HG03025 (cell line): Measurements from ENCODE around the gene TRPM1.
"Not testable (repeated sequence)": the region's sequence is repeated elsewhere in the genome, so short reads cannot be mapped to it uniquely, and the experiment has no call there.

ENCODE experiments used
- ATAC-seq: cut with Tn5 transposase; IDR thresholded peaks from one replicate; pipeline ENCODE4 v1.9.1; 2021; ENCODE audit warnings: mild to moderate bottlenecking, moderate library complexity; ENCODE audit not compliant: unreplicated experiment, low FRiP score

TRPM1 gene

GRCh38 chr15:31127596-31128261 lies 26.2 kb upstream of the TRPM1 start:
- no peak for ATAC-seq

DNA sequence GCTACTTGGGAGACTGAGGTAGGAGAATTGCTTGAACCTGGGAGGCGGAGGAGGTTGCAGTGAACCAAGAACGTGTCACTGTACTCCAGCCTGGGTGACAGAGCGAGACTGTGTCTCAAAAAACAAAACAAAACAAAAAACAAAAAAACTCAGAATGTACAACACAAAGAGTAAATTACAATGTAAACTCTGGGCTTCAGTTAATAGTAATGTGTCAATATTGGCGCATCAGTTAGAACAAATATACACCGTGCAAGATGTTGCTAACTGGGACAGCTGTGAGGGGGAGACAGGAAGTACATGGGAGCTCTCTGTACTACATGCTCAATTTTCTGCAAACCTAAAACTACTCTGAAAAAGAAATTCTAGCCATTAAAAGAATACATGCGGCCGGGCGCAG lies 23.5 kb upstream of the TRPM1 start:
- no peak for ATAC-seq

GRCh38 chr15:31116423-31117030 lies 15.0 kb upstream of the TRPM1 start:
- no peak for ATAC-seq

GRCh38 chr15:31111091-31111647 lies 9.6 kb upstream of the TRPM1 start:
- no peak for ATAC-seq

GRCh38 chr15:31108836-31109235 lies 7.3 kb upstream of the TRPM1 start:
- no peak for ATAC-seq

DNA sequence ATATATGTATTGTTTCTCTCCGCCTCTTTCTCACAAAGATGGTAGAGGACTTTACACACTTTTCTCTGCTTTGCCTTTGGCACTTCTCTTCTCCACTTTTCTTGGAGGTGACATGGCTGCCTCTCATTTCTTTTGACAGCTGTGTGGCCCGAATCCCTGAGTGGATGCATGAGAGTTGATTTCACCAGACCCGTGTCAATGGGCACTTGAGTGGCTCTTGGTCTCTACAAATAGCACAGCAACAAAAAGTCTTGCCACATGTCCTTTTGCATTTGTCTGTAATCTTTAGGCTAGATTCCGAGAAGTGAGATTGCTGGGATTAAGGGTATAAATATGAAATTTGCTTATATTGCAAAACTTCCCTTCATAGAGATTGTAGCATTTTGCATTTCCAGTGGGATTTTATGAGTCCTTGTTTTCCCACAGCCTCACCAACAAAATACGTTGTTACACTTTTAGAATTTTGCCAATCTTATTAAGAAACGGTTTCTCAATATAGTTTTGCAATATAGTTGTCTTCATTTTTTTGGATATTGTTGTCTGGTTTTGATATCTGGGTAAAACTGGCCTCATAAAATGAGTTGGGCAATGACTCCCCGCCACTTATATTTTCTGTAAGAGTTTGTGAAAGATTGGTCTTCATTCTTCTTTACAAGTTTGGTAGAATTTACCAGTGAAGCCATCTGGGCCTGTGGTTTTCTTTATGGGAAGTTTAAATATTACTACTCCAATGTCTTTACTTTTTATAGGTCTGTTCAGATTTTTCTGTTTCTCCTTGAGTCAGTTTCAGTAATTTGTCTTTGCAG lies 5.2 kb upstream of the TRPM1 start:
- ATAC-seq: no peak

DNA sequence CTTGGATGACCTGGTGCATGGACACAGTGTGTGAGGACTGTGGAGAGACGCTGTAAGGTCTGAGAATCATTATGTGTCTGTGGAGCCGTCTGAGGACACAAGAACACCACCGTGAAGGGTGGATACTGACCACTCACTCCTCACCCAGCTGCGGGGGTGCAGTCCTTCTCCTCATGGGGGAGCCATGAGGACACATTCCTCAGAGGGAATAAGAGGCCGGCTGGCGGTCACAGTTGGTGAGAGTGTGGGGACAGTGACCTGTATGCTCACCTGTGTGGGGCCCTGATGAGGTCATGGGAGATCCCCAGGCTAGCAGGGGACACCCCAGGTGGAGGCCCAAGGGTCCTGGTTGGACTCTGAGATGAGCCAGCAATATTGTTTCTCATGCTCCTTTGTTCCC lies 2.5 kb upstream of the TRPM1 start:
- ATAC-seq: no peak

DNA sequence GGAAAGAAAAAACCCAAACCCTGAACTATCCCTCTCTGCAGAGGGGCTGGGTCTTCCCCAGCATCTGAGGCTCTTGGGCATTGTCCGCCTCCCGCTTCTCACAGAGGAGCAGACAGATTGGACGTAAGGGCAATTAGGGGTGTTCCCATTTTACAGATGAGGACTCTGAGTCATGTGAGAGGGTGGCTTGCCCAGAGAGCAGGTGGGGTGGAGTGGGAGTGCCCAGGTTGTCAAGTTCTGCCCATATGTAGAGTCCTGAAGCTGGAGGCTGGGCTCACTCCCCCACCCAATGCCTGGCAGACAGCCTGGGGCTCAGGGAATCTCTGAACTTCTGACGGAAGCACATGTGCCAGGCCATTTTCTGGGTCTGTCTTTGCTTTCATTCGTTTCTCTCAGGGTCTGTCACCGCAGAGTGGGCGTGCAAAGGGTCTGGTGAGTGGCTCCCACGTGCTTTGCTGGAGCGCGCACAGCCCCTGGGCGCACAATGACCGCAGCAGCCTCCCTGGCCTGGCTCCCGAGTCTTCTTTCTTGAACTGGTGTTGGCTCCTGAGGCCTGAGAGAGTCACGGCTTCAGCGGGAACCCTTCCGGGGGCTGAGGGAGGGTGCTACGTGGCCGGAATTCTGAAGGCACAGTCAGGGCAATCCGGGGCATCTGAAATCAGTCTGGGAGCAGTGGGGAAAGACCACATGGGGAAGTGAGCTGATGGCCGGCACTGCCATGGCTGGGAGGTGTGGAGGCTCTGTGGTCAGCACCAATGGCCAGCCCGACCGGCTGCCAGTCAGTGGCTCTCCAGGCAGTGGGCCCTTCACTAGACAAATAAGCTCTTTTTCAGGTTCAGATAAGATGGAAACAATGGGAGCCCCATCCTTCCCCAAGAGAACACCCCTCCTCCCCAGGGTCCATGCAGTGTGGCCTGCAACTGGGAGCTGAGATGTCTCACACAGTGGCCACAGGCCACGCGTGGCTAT lies 1.1 kb upstream of the TRPM1 start:
- no peak for ATAC-seq

DNA sequence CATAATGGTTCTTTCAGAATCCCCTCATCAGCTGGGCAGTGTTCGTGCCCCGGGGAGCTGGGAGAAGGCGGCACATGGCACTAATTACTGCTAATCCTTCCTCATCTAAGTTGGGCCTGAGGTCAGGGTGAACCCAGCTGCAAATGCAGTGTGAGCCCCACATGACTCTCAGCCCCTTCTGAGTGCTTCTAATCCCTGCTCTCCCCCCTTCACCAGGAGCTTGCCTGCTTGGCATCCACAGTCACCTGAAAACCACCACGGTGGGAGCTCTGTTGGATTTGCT lies 455 bp upstream of the TRPM1 start:
- no peak for ATAC-seq

DNA sequence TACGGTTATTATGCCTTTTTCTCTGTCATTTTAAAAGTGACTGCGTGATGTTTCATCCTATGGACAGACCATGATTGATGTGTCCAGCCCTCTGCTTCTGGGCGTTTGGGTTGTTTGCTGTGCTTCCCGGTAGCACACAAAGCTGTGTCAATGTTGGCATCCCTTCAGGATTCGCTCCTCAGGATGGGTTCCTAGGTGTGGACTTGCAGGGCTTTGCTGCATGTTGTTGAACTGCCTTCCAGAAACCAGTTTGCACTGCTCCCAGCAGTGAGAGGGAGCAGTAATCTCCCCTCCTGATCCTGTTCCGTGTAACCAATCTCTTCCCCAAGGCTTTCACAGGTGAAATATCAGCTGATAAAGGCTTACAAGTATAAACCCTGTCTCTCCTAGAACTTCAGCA lies 787 bp downstream of the TRPM1 start:
- no peak for ATAC-seq

DNA sequence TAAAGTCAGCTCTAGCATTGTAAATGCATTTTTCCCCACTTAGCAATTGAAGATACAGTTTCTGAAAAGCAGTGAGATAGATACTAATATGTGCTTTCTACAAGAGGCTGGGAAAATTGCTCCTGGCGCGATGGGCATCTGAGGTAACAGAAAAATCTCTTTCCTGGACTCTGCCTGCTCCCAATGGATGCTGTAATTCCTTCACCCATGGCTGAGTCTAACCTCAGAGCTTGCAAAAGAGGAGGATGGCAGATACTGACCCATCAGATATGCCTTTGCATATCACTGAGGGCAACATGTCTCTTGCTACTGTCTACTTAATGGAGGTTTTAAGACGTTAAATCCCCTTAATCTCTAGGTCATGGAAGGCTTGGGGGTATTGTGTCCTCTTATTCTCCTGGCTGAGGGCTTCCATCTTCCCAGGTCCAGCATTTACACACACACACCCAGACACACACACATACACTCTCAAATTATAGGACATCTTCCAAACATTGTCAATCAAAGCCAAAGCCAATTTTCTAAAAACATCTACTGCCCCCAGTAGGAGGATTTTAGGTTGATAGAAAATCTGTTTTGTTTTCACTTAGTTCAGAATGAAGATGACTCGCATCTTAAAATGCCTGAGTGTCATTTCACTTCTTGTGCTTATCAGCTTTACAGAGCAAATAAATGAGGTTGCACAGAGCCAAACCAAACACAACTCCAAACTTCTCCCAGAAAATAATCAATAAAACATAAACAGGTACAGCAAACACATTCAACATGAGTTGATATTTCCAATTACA lies 2.4 kb downstream of the TRPM1 start:
- no peak for ATAC-seq

- ATAC-seq: no peak
Observed at GRCh38 chr15:31098491-31098917, 3.0 kb downstream of the TRPM1 start.

GRCh38 chr15:31096563-31096962 lies 5.0 kb downstream of the TRPM1 start:
- ATAC-seq: no peak

DNA sequence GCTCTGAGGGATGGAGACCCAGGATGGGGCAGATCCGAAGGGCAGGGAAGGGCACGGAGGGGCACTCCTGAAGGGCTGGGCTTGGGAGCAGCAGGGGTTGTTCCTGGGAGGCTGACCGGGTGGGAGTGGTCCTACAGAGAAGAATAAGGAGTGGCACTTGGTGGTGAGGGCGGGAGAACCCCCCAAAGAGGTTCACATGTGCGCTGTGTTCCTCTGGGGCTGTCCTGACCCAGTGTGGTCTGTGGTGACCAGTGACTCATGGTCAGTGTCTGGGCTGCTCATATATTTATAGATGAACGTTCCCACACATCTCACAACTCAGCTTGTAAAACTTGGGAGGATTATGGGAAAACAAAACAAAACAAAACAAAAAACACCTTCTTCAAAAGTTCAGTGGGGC lies 10.0 kb downstream of the TRPM1 start:
- ATAC-seq: no peak

DNA sequence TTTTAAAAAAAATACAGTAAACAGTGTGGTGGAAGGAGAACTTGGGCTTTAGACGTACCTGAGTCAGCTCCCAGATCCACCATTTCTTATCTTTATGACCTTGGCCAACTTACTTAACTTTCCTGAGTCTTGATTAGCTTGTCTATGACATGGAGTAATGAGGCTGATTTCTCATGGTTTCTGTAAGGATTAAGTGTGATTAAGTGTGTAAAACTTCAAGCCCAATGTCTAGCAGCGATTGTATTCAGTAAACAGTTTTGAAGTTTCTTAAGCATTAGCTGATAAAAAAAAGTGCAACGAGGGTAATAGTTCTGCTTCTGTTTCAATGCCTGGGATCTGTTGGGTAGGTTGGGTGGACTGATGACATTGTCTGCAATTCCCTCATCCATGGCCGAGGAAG lies 10.8 kb downstream of the TRPM1 start:
- ATAC-seq: no peak

GRCh38 chr15:31089368-31090047 lies 12.0 kb downstream of the TRPM1 start:
- ATAC-seq: no peak

DNA sequence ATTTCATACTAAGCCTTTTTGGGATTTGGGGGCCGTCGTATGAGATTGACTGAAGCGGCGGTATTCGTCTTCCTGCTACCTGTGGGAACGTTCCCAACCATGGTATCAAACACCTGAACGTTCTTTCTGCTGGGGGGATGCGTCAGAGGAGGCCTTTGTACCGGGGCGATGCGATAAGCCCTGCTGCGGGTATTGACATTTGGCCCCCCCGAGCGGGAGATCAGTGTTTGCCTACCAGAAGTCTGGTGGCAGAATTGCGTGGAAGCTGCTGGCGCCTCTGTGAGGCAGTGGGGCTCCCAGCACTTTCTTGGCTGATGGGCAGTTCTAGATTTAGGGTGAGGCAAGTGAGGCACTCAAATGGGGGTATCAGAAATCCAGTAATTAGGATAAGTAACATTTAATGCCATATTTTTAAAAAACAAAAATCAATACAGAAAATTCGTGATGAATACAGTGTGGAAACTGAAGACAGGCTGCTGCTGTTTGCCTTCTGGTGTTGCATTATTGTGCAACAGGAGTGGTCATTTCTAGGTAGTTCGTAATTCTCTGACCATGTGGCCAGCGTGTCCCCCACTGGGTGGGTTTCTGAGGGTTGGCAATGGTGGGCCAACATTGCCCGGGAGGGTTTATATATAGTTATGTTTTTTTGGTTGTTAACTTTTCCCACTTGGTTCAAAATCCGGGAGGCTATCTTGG lies 12.7 kb downstream of the TRPM1 start:
- no peak for ATAC-seq

DNA sequence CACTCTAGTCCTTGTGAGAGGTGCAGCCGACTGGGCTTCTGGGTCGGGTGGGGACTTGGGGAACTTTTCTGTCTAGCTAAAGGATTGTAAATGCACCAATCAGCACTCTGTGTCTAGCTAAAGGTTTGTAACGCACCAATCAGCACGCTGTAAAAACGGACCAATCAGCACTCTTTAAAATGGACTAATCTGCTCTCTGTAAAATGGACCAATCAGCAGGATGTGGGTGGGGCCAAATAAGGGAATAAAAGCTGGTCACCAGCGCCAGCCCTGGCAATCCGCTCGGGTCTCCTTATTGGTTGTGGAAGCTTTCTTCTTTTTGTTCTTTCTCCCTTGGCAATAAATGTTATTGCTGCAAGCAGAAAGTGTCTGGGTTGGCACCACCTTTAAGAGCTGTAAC lies 13.5 kb downstream of the TRPM1 start:
- ATAC-seq: not testable (repeated sequence)

GRCh38 chr15:31086344-31086743 lies 15.2 kb downstream of the TRPM1 start:
- ATAC-seq: no peak
